SK-N-SH (cell line): ENCODE results near the gene RBM17. TPM values are rescaled to one million over a fixed set of nuclear protein-coding genes. Genes with fewer than 3 reads are reported as not detected.
A peak's percentile ranks its signal among the peaks of the same experiment; 100 is the strongest.

Experiments
- CTCF ChIA-PET: fragments of 300-600, 350-600 bp; formaldehyde crosslinking; extraction: SDS; loops from one replicate; lab custom pipeline; 2021; lab: Yijun Ruan, JAX
- POLR2A ChIA-PET: fragments of 350-600 bp; sonication (Branson Sonifier 250); formaldehyde crosslinking; extraction: SDS; loops from one replicate; lab custom pipeline; 2020; ENCODE audit warnings: antibody characterized with exemption, inconsistent platforms; lab: Yijun Ruan, JAX
- DNase-seq: peaks from one replicate; pipeline ENCODE4 v3.0.0; 2012
- H2AFZ ChIP-seq: fragments of 200-600 bp; sonication (generic); 2 replicates; pipeline ENCODE4 v1.8.1; 2016; ENCODE audit warnings: antibody characterized with exemption, mild to moderate bottlenecking, low read depth
- H3F3A ChIP-seq: fragments of 200-600 bp; sonication (generic); replicated peaks from 2 replicates; pipeline ENCODE3; 2016; ENCODE audit warnings: antibody characterized with exemption, mild to moderate bottlenecking; ENCODE audit not compliant: insufficient read depth
- H3K27ac ChIP-seq, 2 experiments: fragments of 200-500 bp in 1 of 2; fragments of 200-600 bp in 1 of 2; sonication (Bioruptor generic) in 1 of 2; sonication (generic), shearing (Covaris generic) in 1 of 2; 2 replicates each; pipeline versions ENCODE4 v1.5.1 to v1.6.1; 2014 to 2016; ENCODE audit warnings: low read depth in 2 of 2, inconsistent platforms in 1 of 2, low read length in 1 of 2, mild to moderate bottlenecking in 1 of 2, mixed read lengths in 1 of 2
- H3K27me3 ChIP-seq: fragments of 200-600 bp; sonication (generic), shearing (Covaris generic); 2 replicates; pipeline ENCODE4 v1.6.1; 2016; ENCODE audit warnings: mixed run types; ENCODE audit not compliant: insufficient read depth
- H3K36me3 ChIP-seq, 2 experiments: fragments of 200-500 bp in 1 of 2; fragments of 200-600 bp in 1 of 2; sonication (Bioruptor generic) in 1 of 2; sonication (generic) in 1 of 2; replicated peaks in 1 of 2; 2 replicates each; pipeline versions ENCODE3 to v1.5.1; 2014 to 2016; ENCODE audit warnings: low read length in 1 of 2, mild to moderate bottlenecking in 1 of 2; ENCODE audit not compliant: insufficient read depth in 2 of 2, control insufficient read depth in 1 of 2
- H3K4me1 ChIP-seq, 2 experiments: fragments of 200-500 bp in 1 of 2; fragments of 200-600 bp in 1 of 2; sonication (Bioruptor generic) in 1 of 2; sonication (generic), shearing (Covaris generic) in 1 of 2; 2 replicates each; pipeline versions ENCODE4 v1.5.1 to v1.6.1; 2014 to 2016; ENCODE audit warnings: low read depth in 1 of 2, low read length in 1 of 2, mixed run types in 1 of 2; ENCODE audit not compliant: insufficient read depth in 2 of 2, control insufficient read depth in 1 of 2
- H3K4me2 ChIP-seq: fragments of 200-600 bp; sonication (generic), shearing (Covaris generic); 2 replicates; pipeline ENCODE4 v1.6.1; 2017; ENCODE audit warnings: mixed run types
- H3K4me3 ChIP-seq, 2 experiments: fragments of 200-500 bp in 1 of 2; fragments of 200-600 bp in 1 of 2; sonication (Bioruptor generic) in 1 of 2; sonication (generic), shearing (Covaris generic) in 1 of 2; 2 replicates each; pipeline versions ENCODE4 v1.5.1 to v1.8.1; 2014 to 2016; ENCODE audit warnings: low read depth in 2 of 2, inconsistent platforms in 1 of 2, low read length in 1 of 2, mild to moderate bottlenecking in 1 of 2, mixed read lengths in 1 of 2, moderate library complexity in 1 of 2
- H3K79me2 ChIP-seq: fragments of 200-600 bp; sonication (generic); 2 replicates; pipeline ENCODE4 v1.8.1; 2017; ENCODE audit warnings: mild to moderate bottlenecking; ENCODE audit not compliant: insufficient read depth
- H3K9ac ChIP-seq: fragments of 200-600 bp; sonication (generic); 2 replicates; pipeline ENCODE4 v1.6.1; 2017; ENCODE audit warnings: mixed run types
- H3K9me2 ChIP-seq: fragments of 200-600 bp; sonication (generic); 2 replicates; pipeline ENCODE4 v1.6.1; 2017; ENCODE audit warnings: mixed run types
- H3K9me3 ChIP-seq: fragments of 200-600 bp; sonication (generic); 2 replicates; pipeline ENCODE4 v1.6.1; 2017; ENCODE audit warnings: mixed run types, mild to moderate bottlenecking, moderate library complexity
- H4K20me1 ChIP-seq: fragments of 200-600 bp; sonication (generic); 2 replicates; pipeline ENCODE4 v1.6.1; 2017; ENCODE audit warnings: mild to moderate bottlenecking, mixed run types; ENCODE audit not compliant: insufficient read depth
- FOXM1 ChIP-seq: IDR thresholded peaks from 2 replicates; pipeline ENCODE4 v1.4.0; 2012; ENCODE audit warnings: low read depth, mild to moderate bottlenecking
- JUND ChIP-seq: IDR thresholded peaks from 2 replicates; pipeline ENCODE4 v1.4.0; 2012
- MAX ChIP-seq: IDR thresholded peaks from 2 replicates; pipeline ENCODE4 v1.4.0; 2012; ENCODE audit warnings: low read depth
- MXI1 ChIP-seq: IDR thresholded peaks from 2 replicates; pipeline ENCODE4 v1.6.1; 2012; ENCODE audit warnings: mild to moderate bottlenecking, low read depth, low read length, improper control_type of control experiment
- POLR2AphosphoS5 ChIP-seq: IDR thresholded peaks from 2 replicates; pipeline ENCODE4 v1.6.1; 2012; ENCODE audit warnings: low read depth, low read length
- RAD21 ChIP-seq: IDR thresholded peaks from 2 replicates; pipeline ENCODE4 v1.6.1; 2012; ENCODE audit warnings: mild to moderate bottlenecking, low read length
- SIN3A ChIP-seq: IDR thresholded peaks from 2 replicates; pipeline ENCODE4 v1.6.1; 2012; ENCODE audit warnings: low read depth, mild to moderate bottlenecking, low read length, moderate library complexity, borderline replicate concordance
- TAF1 ChIP-seq: IDR thresholded peaks from 2 replicates; pipeline ENCODE4 v1.6.1; 2012; ENCODE audit warnings: low read depth, mild to moderate bottlenecking, low read length, moderate library complexity, borderline replicate concordance
- YY1 ChIP-seq: IDR thresholded peaks from 2 replicates; pipeline ENCODE4 v1.4.0; 2012; ENCODE audit warnings: low read depth, mild to moderate bottlenecking
- WGBS: methylation state at CpG from one replicate; pipeline ENCODE4 v1.1.6; 2017; ENCODE audit warnings: low lambda C conversion rate; 5-methylcytosine and 5-hydroxymethylcytosine counted together
- polyA plus RNA-seq, 3 experiments: library from polyadenylated mRNA; depleted of rRNA; stranded (reverse); fragments of >200 nt; gene quantifications; 2 replicates each; pipeline ENCODE4 v1.2.3, GENCODE V29; 2012

The RBM17 gene
- polyA plus RNA-seq, 1 of the 3 experiments (the other 2 are of a cell fraction) = 32.6 TPM

- POLR2A ChIA-PET = interaction anchor here (1.4 kb wide), 1 partner anchor 58 kb away, joined by 5 read pairs; the partner anchor contains the start of gene PFKFB3
- no peak for TF ChIP-seq JUND
- no peak for TF ChIP-seq RAD21
- TF ChIP-seq TAF1 = no peak
- no peak for TF ChIP-seq FOXM1
- no peak for TF ChIP-seq MXI1
- TF ChIP-seq YY1 = no peak
- peak; percentile 63 for TF ChIP-seq POLR2AphosphoS5
- H2AFZ ChIP-seq = peak overlapping the region; percentile 91
- CTCF ChIA-PET = interaction anchor here (0.6 to 1.3 kb wide), 6 partner anchors 8 to 257 kb away, joined by 3 to 4 read pairs (median 3); no protein-coding TSS in a partner anchor
- peak overlapping the region; percentile 98 for H3K4me2 ChIP-seq
- H4K20me1 ChIP-seq = no peaks in the 10 kb centered on the region
- H3F3A ChIP-seq = peaks cover 9% of the 10 kb centered on the region
- H3K36me3 ChIP-seq = no peaks in the 10 kb centered on the region
- 2% methylated on average over 28 of the region's 81 CpGs for WGBS
- no peaks in the 10 kb centered on the region; the same call in 1 of the 2 replicates for H3K27me3 ChIP-seq
- H3K79me2 ChIP-seq = peaks cover 8% of the 10 kb centered on the region; the same call in 1 of the 2 replicates
- peak overlapping the region in 1 of 2 experiments; percentile 9; a peak in 2 of 4 replicates for H3K27ac ChIP-seq
- no peaks in the 10 kb centered on the region for H3K9me3 ChIP-seq
- H3K4me1 ChIP-seq = no peaks in the 10 kb centered on the region; a peak in 1 of 4 replicates
- peak overlapping the region; percentile 71 to 86 for H3K4me3 ChIP-seq
- no peaks in the 10 kb centered on the region for H3K9me2 ChIP-seq
- DNase-seq = peak; percentile 89
- H3K9ac ChIP-seq = peak overlapping the region; percentile 88
Measured at GRCh38 chr10:6144406-6145165, 55.8 kb downstream of the RBM17 start.

- ChIA-PET POLR2A (interaction anchor here (1.4 kb wide), 1 partner anchor 57 kb away, joined by 5 read pairs; the partner anchor contains the start of gene PFKFB3), CTCF (interaction anchor here (1.0 to 2.2 kb wide), 5 partner anchors 10 to 257 kb away, joined by 3 to 7 read pairs (median 3); no protein-coding TSS in a partner anchor)
- Histone ChIP-seq H3K27me3 (no peaks in the 10 kb centered on the region), H3F3A (peaks cover 9% of the 10 kb centered on the region), H3K36me3 (no peaks in the 10 kb centered on the region), H3K27ac (no peak overlapping the region), H3K4me2 (peak overlapping the region; percentile 98), H3K9me2 (no peaks in the 10 kb centered on the region), H3K4me1 (no peaks in the 10 kb centered on the region; a peak in 1 of 4 replicates), H3K79me2 (peaks cover 8% of the 10 kb centered on the region; the same call in 1 of the 2 replicates), H3K4me3 (peak overlapping the region; percentile 71 to 86), H3K9me3 (no peaks in the 10 kb centered on the region), H3K9ac (peak overlapping the region; percentile 88; the same call in 1 of the 2 replicates), H4K20me1 (no peaks in the 10 kb centered on the region), H2AFZ (peak overlapping the region; percentile 91)
- peak; percentile 73 for DNase-seq
- 9% methylated on average over 38 of the region's 76 CpGs for WGBS
- TF ChIP-seq MAX (peak; percentile 86), SIN3A (no peak)
Measured at GRCh38 chr10:6145166-6145987, 56.5 kb downstream of the RBM17 start.
